GM19372 (cell line): Measurements from ENCODE around the gene SUPT4H1.

Source experiments
- ATAC-seq: cut with Tn5 transposase; IDR thresholded peaks from one replicate; pipeline ENCODE4 v1.9.1; 2021; ENCODE audit warnings: mild to moderate bottlenecking, low read depth, moderate library complexity; ENCODE audit not compliant: unreplicated experiment

The SUPT4H1 gene

GRCh38 chr17:58331815-58332777 lies 19.9 kb downstream of the SUPT4H1 start:
- no peak for ATAC-seq

DNA sequence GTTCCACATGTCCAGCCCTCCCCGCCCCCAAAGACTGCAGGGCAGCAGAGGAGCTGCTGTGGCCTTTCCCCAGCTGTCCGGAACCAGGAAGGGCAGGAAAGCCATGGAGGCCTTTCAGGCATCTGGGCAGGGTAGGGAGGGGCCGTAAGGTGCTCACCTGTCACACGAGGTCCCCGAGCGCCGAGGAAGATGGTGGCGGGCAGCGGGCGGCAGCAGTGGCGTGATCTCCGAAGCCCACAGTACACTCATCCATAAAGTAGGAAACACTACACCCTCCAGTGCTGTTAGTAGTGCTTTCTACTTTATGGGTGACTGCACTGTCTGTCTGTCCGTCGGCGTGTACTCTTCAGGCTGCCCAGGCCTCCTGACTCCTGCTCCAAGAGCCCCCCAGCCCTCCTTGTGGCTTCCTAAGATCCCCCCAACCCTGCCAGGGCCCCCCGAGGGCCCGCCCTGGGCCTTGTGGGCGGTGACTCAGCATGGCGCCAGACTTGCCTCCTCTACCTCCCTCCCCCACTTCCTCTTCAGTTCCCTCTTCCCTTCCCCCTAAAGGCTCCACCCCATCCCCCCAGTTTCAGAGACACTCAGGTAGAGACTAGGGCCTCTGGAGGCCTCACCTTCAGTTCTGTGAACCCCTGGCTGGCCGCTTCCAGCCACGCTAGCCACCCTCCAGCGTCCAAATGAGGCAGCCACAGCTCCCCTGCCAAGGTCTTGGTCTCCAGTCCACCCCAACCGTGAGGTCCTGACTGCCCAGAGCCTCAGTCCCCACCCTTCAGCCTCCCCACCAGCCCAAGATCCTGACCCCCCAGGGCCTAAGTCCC lies 20.8 kb downstream of the SUPT4H1 start:
- no peak for ATAC-seq

GRCh38 chr17:58330538-58330996 lies 21.4 kb downstream of the SUPT4H1 start:
- ATAC-seq = no peak

- peak; percentile 13 for ATAC-seq
These were observed 22.0 kb downstream of the SUPT4H1 start for GRCh38 chr17:58329810-58330537.

DNA sequence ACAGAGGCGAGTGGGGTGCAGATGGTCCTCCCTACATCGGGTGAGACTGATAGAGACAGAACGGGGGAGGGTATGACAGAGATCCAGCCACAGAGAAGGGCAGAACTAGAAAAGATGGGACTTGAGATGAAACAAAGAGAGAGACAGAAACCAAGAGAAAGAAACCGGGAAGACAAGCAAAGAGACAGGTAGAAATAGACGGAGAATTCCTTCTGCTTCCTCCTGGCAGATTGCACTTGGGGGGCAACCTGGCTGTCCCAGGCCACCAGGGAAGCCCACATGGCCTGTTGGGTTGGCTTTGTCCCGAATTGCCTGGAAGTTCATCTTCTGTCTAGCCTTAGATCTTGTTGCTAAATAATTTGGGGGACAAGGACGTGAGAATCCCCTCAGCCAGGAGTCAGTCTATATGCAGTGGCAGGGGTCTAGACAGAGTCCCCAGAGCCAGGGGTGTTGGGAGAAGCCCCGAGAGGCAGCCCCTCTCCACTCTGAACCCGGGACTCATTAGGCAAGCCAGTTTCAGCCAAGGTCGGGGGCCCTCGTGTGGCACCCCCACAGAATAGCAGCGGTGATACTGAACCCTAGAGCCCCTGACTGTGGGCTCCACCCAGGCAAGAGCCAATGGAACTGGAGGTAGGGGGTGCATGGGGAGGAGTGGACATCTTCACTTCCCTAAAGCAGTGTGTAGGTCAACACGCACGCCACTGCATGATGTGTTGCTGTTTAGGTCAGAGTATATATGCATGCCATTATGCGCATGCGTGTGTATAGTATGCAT lies 22.8 kb downstream of the SUPT4H1 start:
- peak; percentile 46 for ATAC-seq

DNA sequence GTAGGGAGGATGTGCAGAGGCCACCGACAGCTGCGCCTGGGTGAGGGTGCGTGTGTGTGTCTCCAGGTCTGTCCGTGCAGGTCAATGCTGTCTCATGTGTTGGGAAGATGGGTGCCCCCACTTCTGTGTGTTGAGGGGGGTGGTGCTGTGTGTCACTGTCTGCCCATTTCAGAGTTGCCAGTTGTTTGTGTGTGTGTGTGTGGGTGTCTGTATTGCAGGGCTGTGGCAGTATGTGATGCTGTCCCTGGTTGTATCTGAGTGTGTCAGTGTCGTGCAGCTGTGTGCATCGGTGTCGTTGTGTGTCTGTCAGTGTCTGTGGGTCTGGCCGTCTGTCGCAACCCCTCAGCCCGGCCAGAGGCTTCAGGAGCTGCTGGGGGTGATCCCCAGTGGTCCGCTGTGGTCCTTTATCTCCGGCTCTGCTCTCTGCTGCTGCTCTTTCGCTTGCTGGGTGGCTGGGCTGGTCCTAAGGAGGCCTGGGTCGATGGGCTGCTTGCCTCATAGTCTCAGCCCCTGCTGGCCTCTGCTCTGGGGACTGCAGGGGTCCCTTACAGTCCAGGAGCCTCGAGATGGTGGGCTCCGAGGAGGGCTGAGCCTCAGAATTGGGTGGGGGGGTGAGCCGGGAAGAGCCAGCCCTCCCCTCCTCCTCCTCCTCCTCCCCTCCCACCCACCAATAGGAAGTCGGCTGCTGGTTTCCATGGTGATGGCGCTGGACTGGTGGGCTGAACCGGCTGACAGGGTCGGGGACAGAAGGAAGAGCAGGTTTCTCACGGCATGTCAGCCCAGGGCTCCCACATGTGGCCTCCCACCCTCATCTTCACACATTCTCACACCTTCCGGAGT lies 23.6 kb downstream of the SUPT4H1 start, which contains the start of gene TSPOAP1:
Gene TSPOAP1, minus strand, starts transcription at position 601 of the 840 bp plus-strand sequence. CDS start 875 bp downstream, outside the sequence.
- peak; percentile 21 for ATAC-seq

GRCh38 chr17:58327363-58328194 lies 24.4 kb downstream of the SUPT4H1 start:
- no peak for ATAC-seq

- ATAC-seq = no peak
These were observed 25.2 kb downstream of the SUPT4H1 start for GRCh38 chr17:58326609-58327362.

DNA sequence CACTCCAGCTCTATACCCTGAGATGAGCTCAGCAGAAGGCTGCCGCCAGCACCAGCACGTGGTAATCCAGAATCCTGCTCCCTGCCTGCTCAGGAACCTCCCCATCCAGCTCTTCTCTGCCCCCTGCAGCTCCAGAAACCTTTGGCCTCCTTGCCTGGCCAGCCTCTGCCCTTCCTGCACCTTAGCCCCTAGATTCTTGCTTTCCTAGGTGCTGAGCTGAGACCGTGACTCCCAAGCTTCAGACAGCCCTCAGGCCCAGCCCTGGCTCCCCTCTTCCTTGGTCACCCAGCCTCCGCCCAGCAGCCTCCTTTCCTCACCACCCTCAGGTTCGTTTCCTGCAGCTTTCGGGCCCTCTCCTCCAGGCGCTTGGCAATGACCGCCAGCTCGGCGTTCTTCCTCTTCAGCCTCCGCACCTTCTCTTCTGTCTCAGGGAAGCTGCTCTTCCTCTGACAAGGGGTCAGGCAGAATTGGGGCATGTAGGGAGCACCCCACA lies 26.0 kb downstream of the SUPT4H1 start:
- no peak for ATAC-seq

DNA sequence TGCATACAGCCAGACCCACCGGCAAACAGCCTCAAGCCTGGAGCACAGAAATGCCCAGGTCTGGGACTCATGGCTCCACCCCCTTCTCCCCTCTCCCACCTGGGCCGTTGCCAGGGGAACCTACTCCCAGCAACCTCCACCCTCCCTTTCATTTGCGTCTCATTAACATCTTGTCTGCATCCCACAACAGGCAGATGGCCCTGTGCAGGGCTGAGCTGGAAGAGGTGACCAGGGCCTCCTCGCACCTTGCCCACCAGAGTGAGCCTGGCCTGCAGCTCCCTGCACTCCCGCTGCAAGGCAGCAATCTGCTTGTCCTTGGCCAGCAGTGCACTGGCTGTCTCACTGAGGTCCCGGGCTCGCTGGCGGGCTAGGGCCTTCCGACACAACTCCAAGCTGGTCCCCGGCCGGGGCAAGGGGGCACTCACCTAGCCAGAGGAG lies 26.7 kb downstream of the SUPT4H1 start:
- ATAC-seq = no peak

DNA sequence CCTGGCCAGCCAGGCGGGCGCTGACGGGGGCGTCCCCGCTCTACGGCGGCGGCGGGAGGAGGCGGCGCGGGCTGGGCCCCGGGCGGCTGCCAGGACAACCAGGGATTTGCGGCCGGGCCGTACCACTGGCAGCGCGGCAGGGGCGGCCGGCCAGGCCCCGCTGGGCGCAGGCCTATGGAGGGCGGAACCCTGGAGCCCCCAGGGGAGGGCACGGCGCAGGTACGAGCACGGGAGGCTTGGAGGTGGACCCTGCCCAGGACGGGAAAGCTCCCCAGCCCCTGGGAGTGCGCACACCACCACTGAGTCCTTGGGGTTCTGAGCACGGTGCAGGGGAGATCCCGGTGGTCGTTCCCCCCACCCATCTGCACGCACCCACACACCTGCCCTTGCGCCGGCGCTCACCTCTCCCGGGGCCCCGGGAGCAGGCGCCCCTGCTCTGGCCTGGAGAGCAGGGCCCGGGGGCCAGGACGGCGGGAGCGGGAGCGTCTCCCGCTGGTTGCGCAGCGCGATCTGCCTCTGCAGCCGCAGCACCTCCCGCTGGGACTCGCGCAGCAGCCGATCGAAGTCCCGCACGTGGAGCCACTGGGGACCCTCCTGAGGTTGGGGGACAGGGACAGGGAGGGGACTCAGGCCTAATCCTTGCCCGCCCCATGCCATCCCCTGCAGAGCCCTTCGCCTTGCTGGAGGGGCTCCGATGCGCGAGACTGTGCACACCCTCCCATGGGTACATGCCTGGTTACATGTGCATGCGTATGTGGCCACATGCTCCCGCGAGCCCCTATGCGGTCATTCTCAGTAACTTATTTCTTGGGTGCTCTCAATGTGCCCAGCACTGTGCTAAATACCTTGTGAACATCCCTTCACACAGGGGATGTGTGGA lies 27.4 kb downstream of the SUPT4H1 start:
- ATAC-seq = no peak

GRCh38 chr17:58324056-58324408 lies 28.0 kb downstream of the SUPT4H1 start:
- ATAC-seq = no peak

GRCh38 chr17:58323366-58324055 lies 28.5 kb downstream of the SUPT4H1 start:
- no peak for ATAC-seq

GRCh38 chr17:58322581-58323185 lies 29.3 kb downstream of the SUPT4H1 start:
- no peak for ATAC-seq
